Frontal cortex (tissue), 4 donors: ENCODE measurements around the gene ETS2. TPM values are rescaled to one million over a fixed set of nuclear protein-coding genes. Genes with fewer than 3 reads are reported as not detected.

Experiments
- DNase-seq, 2 donors: peaks; one replicate each; pipeline ENCODE4 v3.0.0; 2012; ENCODE audit warnings: low spot score in 2 of 2
- FAIRE-seq: peaks from 2 replicates; lab custom pipeline; 2012; peaks lifted over from hg19 to GRCh38; lab: Jason Lieb, UNC
- total RNA-seq: library from RNA; depleted of rRNA; stranded (reverse); fragments of >200 nt; gene quantifications from one replicate; pipeline ENCODE4 v1.2.3, GENCODE V29; 2014
- donor health status: control.
- donor health status: control.
- donor health status: control.

Gene ETS2
- total RNA-seq, 1 donor from 2014 or later: 11.0 TPM

GRCh38 chr21:38798481-38798882 lies 7.2 kb upstream of the ETS2 start:
- no peak for DNase-seq
- FAIRE-seq: no peak

GRCh38 chr21:38800046-38800758 lies 5.5 kb upstream of the ETS2 start:
- FAIRE-seq (no peak), DNase-seq (no peak)

- DNase-seq: no peak
- FAIRE-seq: no peak
These were observed 4.6 kb upstream of the ETS2 start for GRCh38 chr21:38800924-38801744.

GRCh38 chr21:38802050-38803026 lies 3.4 kb upstream of the ETS2 start:
- DNase-seq (no peak), FAIRE-seq (no peak)

- DNase-seq (no peak), FAIRE-seq (no peak)
These were observed 2.6 kb upstream of the ETS2 start for GRCh38 chr21:38803075-38803660.

GRCh38 chr21:38804030-38804788 lies 1.5 kb upstream of the ETS2 start:
- FAIRE-seq (no peak), DNase-seq (no peak)

GRCh38 chr21:38804789-38805327 lies 871 bp upstream of the ETS2 start:
- FAIRE-seq (no peak), DNase-seq (peak; percentile 44 to 65)

- FAIRE-seq: no peak
- DNase-seq: no peak
These were observed 618 bp downstream of the ETS2 start for GRCh38 chr21:38806153-38806941.

GRCh38 chr21:38806942-38807284 lies 1.2 kb downstream of the ETS2 start:
- no peak for FAIRE-seq
- no peak for DNase-seq

- FAIRE-seq (no peak), DNase-seq (no peak)
These were observed 1.7 kb downstream of the ETS2 start for GRCh38 chr21:38807441-38807871.

- FAIRE-seq (no peak), DNase-seq (no peak)
These were observed 2.3 kb downstream of the ETS2 start for GRCh38 chr21:38807986-38808385.

GRCh38 chr21:38809198-38809878 lies 3.6 kb downstream of the ETS2 start:
- FAIRE-seq (no peak), DNase-seq (no peak)

GRCh38 chr21:38810034-38810825 lies 4.5 kb downstream of the ETS2 start:
- FAIRE-seq (no peak), DNase-seq (no peak)

GRCh38 chr21:38810826-38811164 lies 5.1 kb downstream of the ETS2 start:
- DNase-seq (no peak), FAIRE-seq (no peak)

GRCh38 chr21:38811257-38811656 lies 5.5 kb downstream of the ETS2 start:
- FAIRE-seq: no peak
- DNase-seq: no peak

GRCh38 chr21:38813143-38813542 lies 7.4 kb downstream of the ETS2 start:
- FAIRE-seq (no peak), DNase-seq (no peak)

GRCh38 chr21:38813547-38813946 lies 7.8 kb downstream of the ETS2 start:
- FAIRE-seq (no peak), DNase-seq (no peak)
